CD14-positive monocyte (primary cell): ENCODE measurements around the gene SF3A1. TPM values are rescaled to one million over a fixed set of nuclear protein-coding genes. Genes with fewer than 3 reads are reported as not detected.

ENCODE experiments used
- DNase-seq, 3 donors: peaks; one replicate each; pipeline ENCODE4 v3.0.0-alpha.2; 2011 to 2022
- H2AFZ ChIP-seq: 2 replicates; pipeline ENCODE4 v1.6.0; 2012; ENCODE audit warnings: mild to moderate bottlenecking, low read depth, low read length, inconsistent platforms; ENCODE audit not compliant: insufficient read depth, poor library complexity, severe bottlenecking
- H3K27ac ChIP-seq, 2 donors: 1 replicate in 1 of 2; 2 replicates in 1 of 2; pipeline ENCODE4 v1.5.1; 2012 to 2013; ENCODE audit warnings: low read length in 2 of 2, control low read depth in 1 of 2, inconsistent platforms in 1 of 2, low read depth in 1 of 2, mild to moderate bottlenecking in 1 of 2
- H3K27me3 ChIP-seq, 2 donors: one replicate each; pipeline versions ENCODE4 v1.6.0 to v1.6.1; 2011 to 2013; ENCODE audit warnings: low read length in 2 of 2; ENCODE audit not compliant: control insufficient read depth in 2 of 2, insufficient read depth in 2 of 2
- H3K36me3 ChIP-seq, 2 donors: replicated peaks in 1 of 2; 1 replicate in 1 of 2; 2 replicates in 1 of 2; pipeline versions ENCODE4 v1.5.1 to v1.6.1; 2012 to 2013; ENCODE audit warnings: low read length in 2 of 2, control low read depth in 1 of 2, inconsistent platforms in 1 of 2, mild to moderate bottlenecking in 1 of 2; ENCODE audit not compliant: insufficient read depth in 2 of 2, control insufficient read depth in 1 of 2
- H3K4me1 ChIP-seq, 2 donors: 1 replicate in 1 of 2; 2 replicates in 1 of 2; pipeline versions ENCODE4 v1.5.1 to v1.6.1; 2012 to 2013; ENCODE audit warnings: low read length in 2 of 2, control low read depth in 1 of 2, inconsistent platforms in 1 of 2, mild to moderate bottlenecking in 1 of 2, moderate library complexity in 1 of 2; ENCODE audit not compliant: insufficient read depth in 2 of 2, control insufficient read depth in 1 of 2
- H3K4me2 ChIP-seq: replicated peaks from 2 replicates; pipeline ENCODE3; 2012; ENCODE audit warnings: low read length, moderate library complexity, mild to moderate bottlenecking; ENCODE audit not compliant: poor library complexity, severe bottlenecking; ENCODE audit errors: extremely low read depth
- H3K4me3 ChIP-seq, 3 experiments: fragments of 200-600 bp in 1 of 3; sonication (generic) in 1 of 3; replicated peaks in 1 of 3; 1 replicate in 2 of 3; 2 replicates in 1 of 3; pipeline ENCODE4 v1.5.1; 2011 to 2013; ENCODE audit warnings: low read length in 3 of 3, mild to moderate bottlenecking in 3 of 3, control low read depth in 2 of 3, low read depth in 2 of 3, inconsistent platforms in 1 of 3, moderate library complexity in 1 of 3
- H3K79me2 ChIP-seq: 2 replicates; pipeline ENCODE4 v1.6.0; 2012; ENCODE audit warnings: mild to moderate bottlenecking, control low read depth, inconsistent platforms, low read length, moderate library complexity; ENCODE audit not compliant: insufficient read depth
- H3K9ac ChIP-seq: 2 replicates; pipeline ENCODE4 v1.6.0; 2017; ENCODE audit warnings: low read length, mild to moderate bottlenecking; ENCODE audit not compliant: insufficient read depth, poor library complexity, severe bottlenecking
- H3K9me3 ChIP-seq, 2 donors: replicated peaks in 1 of 2; 1 replicate in 1 of 2; 2 replicates in 1 of 2; pipeline versions ENCODE4 v1.5.1 to v1.6.1; 2012 to 2013; ENCODE audit warnings: low read length in 2 of 2, control low read depth in 1 of 2; ENCODE audit not compliant: control insufficient read depth in 1 of 2, insufficient read depth in 1 of 2
- H4K20me1 ChIP-seq: 2 replicates; pipeline ENCODE4 v1.6.0; 2012; ENCODE audit warnings: mild to moderate bottlenecking, low read length, control low read depth, moderate library complexity; ENCODE audit not compliant: insufficient read depth
- H3K27ac Mint-ChIP-seq, 7 donors: one replicate each; pipeline ENCODE4 v1.8.0; 2020; ENCODE audit warnings: mild to moderate bottlenecking in 7 of 7, mixed read lengths in 7 of 7, moderate library complexity in 6 of 7, inconsistent platforms in 2 of 7
- H3K27me3 Mint-ChIP-seq, 3 donors: one replicate each; pipeline ENCODE4 v1.8.0; 2021 to 2022; ENCODE audit warnings: low read depth in 3 of 3, mild to moderate bottlenecking in 3 of 3, mixed read lengths in 3 of 3, moderate library complexity in 3 of 3, inconsistent platforms in 1 of 3
- H3K36me3 Mint-ChIP-seq, 2 donors: one replicate each; pipeline ENCODE4 v1.8.0; 2020; ENCODE audit warnings: mixed read lengths in 2 of 2, inconsistent platforms in 1 of 2, mild to moderate bottlenecking in 1 of 2
- H3K4me1 Mint-ChIP-seq: one replicate; pipeline ENCODE4 v1.8.0; 2020; ENCODE audit warnings: mild to moderate bottlenecking, mixed read lengths
- H3K4me3 Mint-ChIP-seq, 2 donors: one replicate each; pipeline ENCODE4 v1.8.0; 2020; ENCODE audit warnings: mild to moderate bottlenecking in 2 of 2, mixed read lengths in 2 of 2, moderate library complexity in 1 of 2
- H3K9me3 Mint-ChIP-seq, 7 donors: one replicate each; pipeline ENCODE4 v1.8.0; 2020 to 2022; ENCODE audit warnings: mixed read lengths in 7 of 7, mild to moderate bottlenecking in 6 of 7, moderate library complexity in 6 of 7, inconsistent platforms in 2 of 7
- WGBS: methylation state at CpG from one replicate; pipeline ENCODE4 v1.1.5; 2013; ENCODE audit warnings: missing lambda C conversion rate; ENCODE audit not compliant: insufficient coverage; 5-methylcytosine and 5-hydroxymethylcytosine counted together
- intact Hi-C, 2 donors: fragments of 100-400 bp; cut with micrococcal nuclease; formaldehyde crosslinking; loops; one replicate each; pipeline versions ENCODE4 v1.15.0 to v1.15.1; 2023
- polyA plus RNA-seq, 3 donors: library from polyadenylated mRNA; depleted of rRNA in 1 of 3; unstranded in 2 of 3; stranded (reverse) in 1 of 3; fragments of 300-500 nt in 2 of 3; fragments of >200 nt in 1 of 3; fragmentation: Illumina TruSeq in 2 of 3; gene quantifications; 1 replicate in 2 of 3; 2 replicates in 1 of 3; pipeline ENCODE4 v1.2.3, GENCODE V29; 2012 to 2021
- TF ChIP-seq, protein P1 (sequence below): fragments of 200-600 bp; IDR thresholded peaks from one replicate; pipeline ENCODE4 v1.8.0; 2022; ENCODE audit warnings: antibody characterized with exemption, mild to moderate bottlenecking

SF3A1 gene
- polyA plus RNA-seq, 3 donors = 34.7 to 102 (median 52.1) TPM

DNA sequence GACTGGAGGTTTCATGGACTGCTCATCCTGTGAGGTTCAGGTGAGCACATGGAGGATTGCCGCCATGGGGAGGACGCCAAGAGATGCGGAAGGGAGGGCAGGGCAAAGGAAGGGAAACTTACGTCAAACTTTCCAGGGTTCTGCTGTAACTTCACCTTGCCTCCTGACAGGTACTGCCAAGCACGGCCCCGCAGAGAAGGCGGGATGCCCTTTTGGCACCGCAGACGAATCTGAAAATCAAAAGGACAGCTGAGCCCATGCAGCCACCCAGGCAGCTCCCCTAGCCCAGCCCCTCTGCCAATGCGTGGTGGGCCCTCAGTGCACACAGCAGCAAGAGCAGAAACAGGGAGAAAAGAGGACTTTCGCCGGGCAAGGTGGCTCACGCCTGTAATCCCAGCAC is 57.4 kb downstream of the SF3A1 start:
- peaks cover 15% of the 10 kb centered on the region for H3K79me2 ChIP-seq
- Mint-ChIP-seq H3K36me3 (peaks cover 81% of the 10 kb centered on the region in 2 donors), H3K27me3 (peaks cover 0 to 3% (median 2%) of the 10 kb centered on the region in 3 donors), H3K9me3 (peaks cover 0 to 2% (median 0%) of the 10 kb centered on the region in 7 donors), H3K4me1 (peaks cover 41% of the 10 kb centered on the region), H3K27ac (no peak overlapping the region), H3K4me3 (no peak overlapping the region)
- H3K27me3 ChIP-seq = no peaks in the 10 kb centered on the region
- H3K9ac ChIP-seq = no peak overlapping the region
- peaks cover 43% of the 10 kb centered on the region for H4K20me1 ChIP-seq
- intact Hi-C loops = no loop called here
- no peaks in the 10 kb centered on the region for H3K9me3 ChIP-seq
- no peak overlapping the region for H3K4me2 ChIP-seq
- peaks cover 53 to 70% of the 10 kb centered on the region in 2 donors for H3K36me3 ChIP-seq
- WGBS = 100% methylated on average over 11 of the region's 13 CpGs
- no peak overlapping the region for H2AFZ ChIP-seq
- H3K4me1 ChIP-seq = peaks cover 35% of the 10 kb centered on the region in 2 donors
- no peak for DNase-seq
- no peak overlapping the region for H3K4me3 ChIP-seq
- H3K27ac ChIP-seq = no peak overlapping the region
- TF ChIP-seq, protein P1, sequence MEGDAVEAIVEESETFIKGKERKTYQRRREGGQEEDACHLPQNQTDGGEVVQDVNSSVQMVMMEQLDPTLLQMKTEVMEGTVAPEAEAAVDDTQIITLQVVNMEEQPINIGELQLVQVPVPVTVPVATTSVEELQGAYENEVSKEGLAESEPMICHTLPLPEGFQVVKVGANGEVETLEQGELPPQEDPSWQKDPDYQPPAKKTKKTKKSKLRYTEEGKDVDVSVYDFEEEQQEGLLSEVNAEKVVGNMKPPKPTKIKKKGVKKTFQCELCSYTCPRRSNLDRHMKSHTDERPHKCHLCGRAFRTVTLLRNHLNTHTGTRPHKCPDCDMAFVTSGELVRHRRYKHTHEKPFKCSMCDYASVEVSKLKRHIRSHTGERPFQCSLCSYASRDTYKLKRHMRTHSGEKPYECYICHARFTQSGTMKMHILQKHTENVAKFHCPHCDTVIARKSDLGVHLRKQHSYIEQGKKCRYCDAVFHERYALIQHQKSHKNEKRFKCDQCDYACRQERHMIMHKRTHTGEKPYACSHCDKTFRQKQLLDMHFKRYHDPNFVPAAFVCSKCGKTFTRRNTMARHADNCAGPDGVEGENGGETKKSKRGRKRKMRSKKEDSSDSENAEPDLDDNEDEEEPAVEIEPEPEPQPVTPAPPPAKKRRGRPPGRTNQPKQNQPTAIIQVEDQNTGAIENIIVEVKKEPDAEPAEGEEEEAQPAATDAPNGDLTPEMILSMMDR = no peak

DNA sequence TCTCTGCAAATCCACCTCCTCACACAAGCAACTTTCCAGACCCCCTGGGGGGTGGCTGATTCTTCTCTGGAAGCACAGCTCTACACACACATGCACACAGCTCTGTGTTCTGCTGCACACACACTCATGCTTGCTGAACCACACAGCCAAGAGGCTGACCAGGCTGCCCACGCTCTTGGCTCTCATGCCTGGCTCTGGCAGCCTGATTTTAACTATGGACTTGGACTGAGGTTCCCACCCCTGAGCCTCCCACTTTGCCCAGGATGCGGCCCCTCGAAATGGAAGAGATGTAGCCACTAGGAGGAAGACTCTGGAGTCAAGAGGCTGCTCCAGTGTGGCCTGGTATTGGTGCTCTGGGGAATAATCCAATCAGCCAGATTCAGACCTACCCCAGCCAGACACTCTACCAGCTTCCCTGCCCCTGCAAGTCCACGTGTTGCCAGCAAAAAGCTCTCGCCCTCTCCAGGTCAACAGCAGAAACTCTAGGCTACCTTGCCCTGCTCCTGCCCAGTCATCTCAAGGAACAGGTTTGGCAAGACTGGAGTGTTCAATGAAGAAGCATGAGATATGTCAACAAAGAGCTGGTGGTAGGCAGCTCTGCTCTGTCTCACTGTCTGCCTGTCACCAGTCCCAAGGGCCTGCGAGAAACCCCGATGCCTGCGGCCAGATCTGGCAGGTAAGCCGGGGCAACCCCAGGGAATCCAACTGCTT is 58.5 kb downstream of the SF3A1 start:
- no peak overlapping the region for H3K27ac ChIP-seq
- peaks cover 23% of the 10 kb centered on the region in 2 donors for H3K4me1 ChIP-seq
- peak overlapping the region in 1 of 7 donors; percentile 60 for H3K27ac Mint-ChIP-seq
- 96% methylated on average over 5 of the region's 9 CpGs for WGBS
- H3K4me3 Mint-ChIP-seq = no peak overlapping the region
- TF ChIP-seq, protein P1 = no peak
- H3K4me3 ChIP-seq = no peak overlapping the region
- H3K9me3 ChIP-seq = no peaks in the 10 kb centered on the region
- peaks cover 29% of the 10 kb centered on the region for H3K4me1 Mint-ChIP-seq
- peaks cover 0 to 3% (median 2%) of the 10 kb centered on the region in 3 donors for H3K27me3 Mint-ChIP-seq
- H4K20me1 ChIP-seq = peaks cover 48% of the 10 kb centered on the region
- H3K4me2 ChIP-seq = no peak overlapping the region
- no peak for DNase-seq
- peaks cover 84% of the 10 kb centered on the region in 2 donors for H3K36me3 Mint-ChIP-seq
- peaks cover 65 to 81% of the 10 kb centered on the region in 2 donors for H3K36me3 ChIP-seq
- no peak overlapping the region for H3K9ac ChIP-seq
- H3K27me3 ChIP-seq = no peaks in the 10 kb centered on the region
- intact Hi-C loops = no loop called here
- peaks cover 0 to 2% (median 0%) of the 10 kb centered on the region in 7 donors for H3K9me3 Mint-ChIP-seq
- no peak overlapping the region for H2AFZ ChIP-seq
- peaks cover 3% of the 10 kb centered on the region for H3K79me2 ChIP-seq
